ENCODE results near the gene KIF2C. TPM values are rescaled to one million over a fixed set of nuclear protein-coding genes. Genes with fewer than 3 reads are reported as not detected.
A peak's percentile ranks its signal among the peaks of the same experiment; 100 is the strongest.

Gene KIF2C
- total and polyA plus RNA-seq, 2 donors (not counting 1 experiment from before 2014, with no cell fraction given), result 0.25 to 0.69 TPM

GRCh38 chr1:44785029-44785380 lies 45.4 kb downstream of the KIF2C start:
- Histone ChIP-seq H3K4me2 (replicated peaks; ENCODE audit: low read depth, low read length, poor library complexity, severe bottlenecking) (peak overlapping the region; percentile 90), H3K9ac (ENCODE audit: low read length) (peak overlapping the region; percentile 64), H3K27me3 (replicated peaks in 1 of 4; ENCODE audit: control extremely low read depth in 1 of 4, control insufficient read depth in 3 of 4, insufficient read depth in 4 of 4, low read length in 3 of 4) (no peaks in the 10 kb centered on the region), H3K4me3 (ENCODE audit: control extremely low read depth in 1 of 5, extremely low read depth in 1 of 5, insufficient read depth in 1 of 5, low read depth in 2 of 5, low read length in 4 of 5) (peak overlapping the region in 1 of 5 experiments; percentile 69), H3K27ac (ENCODE audit: low read length in 2 of 2) (no peak overlapping the region), H3K36me3 (replicated peaks in 1 of 2; ENCODE audit: control extremely low read depth in 1 of 2, control insufficient read depth in 1 of 2, extremely low read depth in 1 of 2, insufficient read depth in 2 of 2, low read length in 1 of 2) (peaks cover 0 to 15% of the 10 kb centered on the region in 2 experiments), H4K20me1 (ENCODE audit: control insufficient read depth, insufficient read depth, low read length, poor library complexity, severe bottlenecking) (peaks cover 4% of the 10 kb centered on the region), H3K4me1 (ENCODE audit: control insufficient read depth in 2 of 2, insufficient read depth in 2 of 2, low read length in 2 of 2) (peaks cover 25 to 34% of the 10 kb centered on the region in 2 donors), H3K9me3 (ENCODE audit: control extremely low read depth in 1 of 3, control insufficient read depth in 2 of 3, insufficient read depth in 1 of 3, low read length in 2 of 3) (no peaks in the 10 kb centered on the region), H3K79me2 (ENCODE audit: control insufficient read depth, insufficient read depth, low read length) (no peaks in the 10 kb centered on the region), H2AFZ (ENCODE audit: insufficient read depth, low read depth, low read length, poor library complexity, severe bottlenecking) (peak overlapping the region; percentile 85)
- H3K4me3 Mint-ChIP-seq, result peak overlapping the region; percentile 82
- 86% methylated on average over 6 of the region's 6 CpGs for WGBS (ENCODE audit: insufficient coverage)
- no peaks in the 10 kb centered on the region for H3K27me3 Mint-ChIP-seq
- POLR2A ChIA-PET, result interaction anchor here (0.8 to 3.1 kb wide), 6 partner anchors 9 to 518 kb away, joined by 3 to 25 read pairs (median 6); partner anchors contain the start of genes PLK3 and RPS8
- TF ChIP-seq CTCF (IDR thresholded peaks at IDR 0.05) (no peak), EZH2 (IDR thresholded peaks at IDR 0.05; ENCODE audit: borderline replicate concordance, insufficient read depth, low read depth, low read length, poor library complexity, severe bottlenecking) (no peak)
- no peaks in the 10 kb centered on the region for H3K9me3 Mint-ChIP-seq (ENCODE audit: insufficient read depth)
- DNase-seq, result no peak
- intact Hi-C loops (cut with micrococcal nuclease), result loop anchor here (5.0 kb wide), 2 partner anchors 202 to 902 kb away; partner anchors contain the start of genes EIF2B3, GPBP1L1 and TMEM69
- ATAC-seq (ENCODE audit: low read depth), result no peak
- CTCF ChIA-PET, result interaction anchor here (0.6 to 5.5 kb wide), 11 partner anchors 9 to 704 kb away, joined by 3 to 44 read pairs (median 4); partner anchors contain the start of genes BTBD19, HECTD3, PLK3 and RNU5D-1
- H3K27ac Mint-ChIP-seq, result peak overlapping the region; percentile 78
- H3K4me1 Mint-ChIP-seq, result peaks cover 35% of the 10 kb centered on the region

- ChIA-PET POLR2A (interaction anchor here (0.8 to 3.1 kb wide), 5 partner anchors 10 to 34 kb away, joined by 4 to 25 read pairs (median 8); partner anchors contain the start of genes PLK3 and RPS8), CTCF (interaction anchor here (0.9 to 5.5 kb wide), 9 partner anchors 10 to 515 kb away, joined by 3 to 44 read pairs (median 4); partner anchors contain the start of genes BTBD19, HECTD3, PLK3 and RNU5D-1)
- no peak for ATAC-seq (ENCODE audit: low read depth)
- Histone ChIP-seq H3K79me2 (ENCODE audit: control insufficient read depth, insufficient read depth, low read length) (no peaks in the 10 kb centered on the region), H3K9ac (ENCODE audit: low read length) (peak overlapping the region; percentile 63), H3K9me3 (ENCODE audit: control extremely low read depth in 1 of 3, control insufficient read depth in 2 of 3, insufficient read depth in 1 of 3, low read length in 2 of 3) (no peaks in the 10 kb centered on the region), H3K27ac (ENCODE audit: low read length in 2 of 2) (peak overlapping the region in 1 of 2 donors; percentile 50), H3K4me2 (replicated peaks; ENCODE audit: low read depth, low read length, poor library complexity, severe bottlenecking) (peak overlapping the region; percentile 90), H3K4me3 (ENCODE audit: control extremely low read depth in 1 of 5, extremely low read depth in 1 of 5, insufficient read depth in 1 of 5, low read depth in 2 of 5, low read length in 4 of 5) (peak overlapping the region in 4 of 5 experiments; percentile 53 to 68 (median 60)), H3K27me3 (replicated peaks in 1 of 4; ENCODE audit: control extremely low read depth in 1 of 4, control insufficient read depth in 3 of 4, insufficient read depth in 4 of 4, low read length in 3 of 4) (no peaks in the 10 kb centered on the region), H2AFZ (ENCODE audit: insufficient read depth, low read depth, low read length, poor library complexity, severe bottlenecking) (peak overlapping the region; percentile 82), H4K20me1 (ENCODE audit: control insufficient read depth, insufficient read depth, low read length, poor library complexity, severe bottlenecking) (peaks cover 4% of the 10 kb centered on the region), H3K4me1 (ENCODE audit: control insufficient read depth in 2 of 2, insufficient read depth in 2 of 2, low read length in 2 of 2) (peaks cover 25 to 34% of the 10 kb centered on the region in 2 donors), H3K36me3 (replicated peaks in 1 of 2; ENCODE audit: control extremely low read depth in 1 of 2, control insufficient read depth in 1 of 2, extremely low read depth in 1 of 2, insufficient read depth in 2 of 2, low read length in 1 of 2) (peaks cover 0 to 10% of the 10 kb centered on the region in 2 experiments)
- peaks cover 33% of the 10 kb centered on the region for H3K4me1 Mint-ChIP-seq
- no peak for DNase-seq
- H3K27me3 Mint-ChIP-seq, result no peaks in the 10 kb centered on the region
- H3K9me3 Mint-ChIP-seq (ENCODE audit: insufficient read depth), result no peaks in the 10 kb centered on the region
- TF ChIP-seq EZH2 (IDR thresholded peaks at IDR 0.05; ENCODE audit: borderline replicate concordance, insufficient read depth, low read depth, low read length, poor library complexity, severe bottlenecking), result no peak
- TF ChIP-seq CTCF (IDR thresholded peaks at IDR 0.05), result no peak
- peak overlapping the region; percentile 92 for H3K27ac Mint-ChIP-seq
- intact Hi-C loops (cut with micrococcal nuclease), result loop anchor here (1.0 to 5.0 kb wide), 9 partner anchors 10 to 902 kb away; partner anchors contain the start of genes EIF2B3, GPBP1L1, PLK3 and RNU5D-1
- WGBS (ENCODE audit: insufficient coverage), result 18% methylated on average over 10 of the region's 11 CpGs
- peak overlapping the region; percentile 82 for H3K4me3 Mint-ChIP-seq
These were observed 46.0 kb downstream of the KIF2C start for GRCh38 chr1:44785501-44786137.

Measured in B cell (primary cell).